Endothelial cell of umbilical vein (primary cell): ENCODE results near the gene KCNMA1. TPM values are rescaled to one million over a fixed set of nuclear protein-coding genes. Genes with fewer than 3 reads are reported as not detected.

Experiments
- BruUV-seq: library from RNA; stranded (reverse); fragments of 400-500 nt; replicated peaks from 2 replicates; lab custom pipeline; 2021; lab: Mats Ljungman, UMichigan
- CTCF ChIA-PET: fragments of 300-600, 350-600 bp; sonication (Branson Sonifier 250); formaldehyde crosslinking; loops from one replicate; lab custom pipeline; 2021; ENCODE audit warnings: antibody characterized with exemption, inconsistent platforms; lab: Charles Lee
- POLR2A ChIA-PET: fragments of 300-600, 350-600 bp; sonication (Branson Sonifier 250); formaldehyde crosslinking; loops from one replicate; lab custom pipeline; 2021; ENCODE audit warnings: antibody characterized with exemption, inconsistent platforms; lab: Charles Lee
- DNase-seq: peaks from one replicate; pipeline ENCODE4 v3.0.0-alpha.2; 2011; ENCODE audit warnings: low read depth, low spot score
- FAIRE-seq: peaks from 2 replicates; lab custom pipeline; 2011; peaks lifted over from hg19 to GRCh38; lab: Jason Lieb, UNC
- H2AFZ ChIP-seq: 2 replicates; pipeline ENCODE4 v1.6.0; 2012; ENCODE audit warnings: low read depth, low read length, control low read depth, inconsistent platforms
- H3K27ac ChIP-seq: 2 replicates; pipeline ENCODE4 v1.5.1; 2011; ENCODE audit warnings: low read depth, mild to moderate bottlenecking, control low read depth, low read length, moderate library complexity; ENCODE audit not compliant: insufficient read depth
- H3K27me3 ChIP-seq, 2 experiments: 2 replicates each; pipeline versions ENCODE4 v1.6.0 to v1.6.1; 2011; ENCODE audit warnings: low read length in 2 of 2, mixed read lengths in 1 of 2; ENCODE audit not compliant: control insufficient read depth in 2 of 2, insufficient read depth in 2 of 2
- H3K36me3 ChIP-seq, 2 experiments: 2 replicates in 1 of 2; 3 replicates in 1 of 2; pipeline ENCODE4 v1.5.1; 2011; ENCODE audit warnings: low read length in 2 of 2, mild to moderate bottlenecking in 1 of 2, moderate library complexity in 1 of 2; ENCODE audit not compliant: control insufficient read depth in 2 of 2, insufficient read depth in 2 of 2; ENCODE audit errors: extremely low read depth in 1 of 2
- H3K4me1 ChIP-seq: 3 replicates; pipeline ENCODE4 v1.5.1; 2011; ENCODE audit warnings: mild to moderate bottlenecking, low read length; ENCODE audit not compliant: control insufficient read depth, insufficient read depth; ENCODE audit errors: extremely low read depth
- H3K4me2 ChIP-seq: 2 replicates; pipeline ENCODE4 v1.6.1; 2011; ENCODE audit warnings: low read length, control low read depth, mixed read lengths; ENCODE audit not compliant: insufficient read depth
- H3K4me3 ChIP-seq, 3 experiments: fragments of 200-600 bp in 1 of 3; sonication (generic), shearing (Covaris generic) in 1 of 3; replicated peaks in 1 of 3; 2 replicates each; pipeline ENCODE4 v1.5.1; 2011 to 2016; ENCODE audit warnings: control low read depth in 3 of 3, low read length in 3 of 3, mild to moderate bottlenecking in 2 of 3, inconsistent platforms in 1 of 3, low read depth in 1 of 3, moderate library complexity in 1 of 3; ENCODE audit not compliant: insufficient read depth in 1 of 3
- H3K79me2 ChIP-seq: 2 replicates; pipeline ENCODE4 v1.6.0; 2012; ENCODE audit warnings: low read length, inconsistent platforms; ENCODE audit not compliant: control insufficient read depth, insufficient read depth
- H3K9ac ChIP-seq: replicated peaks from 2 replicates; pipeline ENCODE3; 2011; ENCODE audit warnings: low read length, control low read depth; ENCODE audit not compliant: insufficient read depth; ENCODE audit errors: extremely low read depth
- H3K9me1 ChIP-seq: replicated peaks from 3 replicates; pipeline ENCODE4 v1.6.0; 2011; ENCODE audit warnings: mild to moderate bottlenecking, low read length; ENCODE audit not compliant: control insufficient read depth, insufficient read depth; ENCODE audit errors: extremely low read depth
- H3K9me3 ChIP-seq: replicated peaks from 2 replicates; pipeline ENCODE4 v1.5.1; 2012; ENCODE audit warnings: low read length, inconsistent platforms; ENCODE audit not compliant: control insufficient read depth, insufficient read depth
- H4K20me1 ChIP-seq: replicated peaks from 2 replicates; pipeline ENCODE3; 2011; ENCODE audit warnings: mild to moderate bottlenecking, low read length; ENCODE audit not compliant: control insufficient read depth, insufficient read depth; ENCODE audit errors: extremely low read depth
- EZH2 ChIP-seq: IDR thresholded peaks from 2 replicates; pipeline ENCODE4 v1.6.1; 2012; ENCODE audit warnings: borderline replicate concordance, low read depth, mild to moderate bottlenecking, moderate library complexity, low read length, inconsistent platforms; ENCODE audit not compliant: severe bottlenecking
- FOS ChIP-seq: IDR thresholded peaks from 2 replicates; pipeline ENCODE4 v1.6.1; 2011; ENCODE audit warnings: mild to moderate bottlenecking, low read length, moderate library complexity, borderline replicate concordance; ENCODE audit not compliant: insufficient read depth
- GATA2 ChIP-seq: IDR thresholded peaks from 2 replicates; pipeline ENCODE4 v1.7.0; 2011; ENCODE audit warnings: low read depth, mild to moderate bottlenecking, moderate library complexity, mixed read lengths, low read length; ENCODE audit not compliant: insufficient read length, insufficient read depth
- JUN ChIP-seq: IDR thresholded peaks from 2 replicates; pipeline ENCODE4 v1.6.1; 2011; ENCODE audit warnings: borderline replicate concordance, low read depth; ENCODE audit not compliant: insufficient read length, insufficient read depth
- MYC ChIP-seq: IDR thresholded peaks from one replicate; pipeline ENCODE4 v1.6.1; 2011; ENCODE audit warnings: mild to moderate bottlenecking, low read depth, low read length
- POLR2A ChIP-seq: IDR thresholded peaks from 2 replicates; pipeline ENCODE4 v1.6.1; 2012; ENCODE audit warnings: low read depth, mild to moderate bottlenecking, control low read depth, low read length
- POLR2AphosphoS5 ChIP-seq: IDR thresholded peaks from 2 replicates; pipeline ENCODE4 v1.6.1; 2012; ENCODE audit warnings: low read depth, mild to moderate bottlenecking, control low read depth, low read length, moderate library complexity; ENCODE audit not compliant: insufficient read depth
- dilution Hi-C: fragments of 300-500 bp; cut with MboI; formaldehyde crosslinking; loops from one replicate; pipeline ENCODE4 v1.15.0; 2019; ENCODE audit warnings: low sequenced_read_pairs; ENCODE audit not compliant: extremely low pct_ligation_motif_present
- intact Hi-C: fragments of 100-400 bp; cut with micrococcal nuclease; formaldehyde crosslinking; loops from one replicate; pipeline ENCODE4 v1.10.0; 2022
- polyA plus RNA-seq, 4 experiments: library from polyadenylated mRNA; depleted of rRNA in 3 of 4; stranded (reverse) in 3 of 4; unstranded in 1 of 4; fragments of >200 nt; gene quantifications; 2 replicates each; pipeline versions ENCODE4 v1.2.1 to v1.2.3, GENCODE V29; 2011 to 2012; ENCODE audit warnings: missing spikeins in 1 of 4
- total RNA-seq: library from RNA; stranded (reverse); gene quantifications from 2 replicates; pipeline ENCODE4 v1.2.3, GENCODE V29; 2021
- TF ChIP-seq, protein P1 (sequence below), 2 donors: IDR thresholded peaks; 1 replicate in 1 of 2; 2 replicates in 1 of 2; pipeline ENCODE4 v1.5.1; 2011; ENCODE audit warnings: low read length in 2 of 2, mild to moderate bottlenecking in 2 of 2, moderate library complexity in 2 of 2, control low read depth in 1 of 2, inconsistent platforms in 1 of 2, low read depth in 1 of 2; ENCODE audit not compliant: insufficient read depth in 1 of 2; ENCODE audit errors: extremely low read depth in 1 of 2
- TF ChIP-seq, protein P2 (sequence below): IDR thresholded peaks from 2 replicates; pipeline ENCODE4 v1.6.1; 2011; ENCODE audit not compliant: insufficient read depth, insufficient read length

KCNMA1 gene
- total and polyA plus RNA-seq, 2 donors (not counting 3 experiments of a cell fraction or from before 2014, with no cell fraction given): 0.10 to 0.82 TPM

DNA sequence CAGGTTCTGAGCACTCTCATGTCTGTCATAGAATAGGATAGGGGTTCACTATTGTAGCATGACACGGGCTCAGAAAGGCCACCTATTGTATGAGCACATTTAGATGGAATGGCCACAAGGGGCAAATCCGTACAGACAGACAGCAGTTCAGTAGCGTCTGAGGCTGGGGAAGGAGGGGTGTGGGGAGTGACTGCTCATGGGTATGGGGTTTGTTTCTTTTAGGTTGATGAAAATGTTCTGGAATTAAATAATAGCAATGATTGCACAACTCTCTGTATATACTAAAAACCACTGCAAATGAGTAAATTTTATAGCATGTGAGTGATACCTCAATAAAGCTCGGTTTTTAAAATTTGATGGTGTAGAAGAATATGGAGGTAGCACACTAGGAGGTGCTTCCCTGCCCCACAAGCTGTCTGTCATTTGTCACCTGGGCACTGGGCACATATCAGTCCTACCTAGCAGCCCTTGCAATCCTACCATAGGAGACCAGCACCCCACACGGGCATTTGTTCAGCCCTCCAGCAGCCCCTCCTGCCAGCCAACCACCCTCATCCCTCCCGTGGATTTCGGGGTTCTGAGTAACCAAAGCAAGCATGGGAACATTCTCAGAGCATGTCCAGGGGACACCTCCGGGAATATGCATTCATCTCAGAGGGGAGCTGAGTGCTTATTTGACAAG, 35.2 kb downstream of the KCNMA1 start:
- ChIA-PET POLR2A (no interaction called here), CTCF (no interaction called here)
- dilution Hi-C loops: no loop called here
- Histone ChIP-seq H4K20me1 (no peaks in the 10 kb centered on the region), H3K9me3 (no peaks in the 10 kb centered on the region), H3K27me3 (no peaks in the 10 kb centered on the region), H3K4me1 (no peaks in the 10 kb centered on the region), H3K4me3 (no peak overlapping the region), H3K79me2 (no peaks in the 10 kb centered on the region), H2AFZ (no peak overlapping the region), H3K36me3 (no peaks in the 10 kb centered on the region), H3K9ac (no peak overlapping the region), H3K4me2 (no peak overlapping the region), H3K27ac (no peak overlapping the region), H3K9me1 (no peaks in the 10 kb centered on the region)
- no TSS peak for BruUV-seq
- TF ChIP-seq POLR2AphosphoS5: no peak
- TF ChIP-seq JUN: no peak
- TF ChIP-seq MYC: no peak
- TF ChIP-seq POLR2A: no peak
- TF ChIP-seq, protein P1, sequence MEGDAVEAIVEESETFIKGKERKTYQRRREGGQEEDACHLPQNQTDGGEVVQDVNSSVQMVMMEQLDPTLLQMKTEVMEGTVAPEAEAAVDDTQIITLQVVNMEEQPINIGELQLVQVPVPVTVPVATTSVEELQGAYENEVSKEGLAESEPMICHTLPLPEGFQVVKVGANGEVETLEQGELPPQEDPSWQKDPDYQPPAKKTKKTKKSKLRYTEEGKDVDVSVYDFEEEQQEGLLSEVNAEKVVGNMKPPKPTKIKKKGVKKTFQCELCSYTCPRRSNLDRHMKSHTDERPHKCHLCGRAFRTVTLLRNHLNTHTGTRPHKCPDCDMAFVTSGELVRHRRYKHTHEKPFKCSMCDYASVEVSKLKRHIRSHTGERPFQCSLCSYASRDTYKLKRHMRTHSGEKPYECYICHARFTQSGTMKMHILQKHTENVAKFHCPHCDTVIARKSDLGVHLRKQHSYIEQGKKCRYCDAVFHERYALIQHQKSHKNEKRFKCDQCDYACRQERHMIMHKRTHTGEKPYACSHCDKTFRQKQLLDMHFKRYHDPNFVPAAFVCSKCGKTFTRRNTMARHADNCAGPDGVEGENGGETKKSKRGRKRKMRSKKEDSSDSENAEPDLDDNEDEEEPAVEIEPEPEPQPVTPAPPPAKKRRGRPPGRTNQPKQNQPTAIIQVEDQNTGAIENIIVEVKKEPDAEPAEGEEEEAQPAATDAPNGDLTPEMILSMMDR (IDR thresholded peaks at IDR 0.05; ENCODE audit: extremely low read depth in 1 of 2, insufficient read depth in 1 of 2, low read depth in 1 of 2, low read length in 2 of 2): no peak
- no peak for TF ChIP-seq EZH2
- TF ChIP-seq GATA2: no peak
- no peak for TF ChIP-seq FOS
- TF ChIP-seq, protein P2, sequence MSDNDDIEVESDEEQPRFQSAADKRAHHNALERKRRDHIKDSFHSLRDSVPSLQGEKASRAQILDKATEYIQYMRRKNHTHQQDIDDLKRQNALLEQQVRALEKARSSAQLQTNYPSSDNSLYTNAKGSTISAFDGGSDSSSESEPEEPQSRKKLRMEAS: no peak
- intact Hi-C loops: no loop called here
- FAIRE-seq (no peak), DNase-seq (no peak)
